Endothelial cell (in vitro differentiated cells): ENCODE data around the gene DOCK1. TPM values are rescaled to one million over a fixed set of nuclear protein-coding genes. Genes with fewer than 3 reads are reported as not detected.

Experiments used
- DNase-seq: peaks from one replicate; pipeline ENCODE4 v3.0.0; 2021; ENCODE audit warnings: low spot score
- H3K27ac Mint-ChIP-seq: one replicate; pipeline ENCODE4 v1.8.0; 2021; ENCODE audit warnings: mixed read lengths, inconsistent platforms; ENCODE audit not compliant: unreplicated experiment
- H3K27me3 Mint-ChIP-seq: one replicate; pipeline ENCODE4 v1.8.0; 2021; ENCODE audit warnings: mild to moderate bottlenecking, moderate library complexity, mixed read lengths, inconsistent platforms; ENCODE audit not compliant: unreplicated experiment
- H3K36me3 Mint-ChIP-seq: one replicate; pipeline ENCODE4 v1.8.0; 2021; ENCODE audit warnings: mild to moderate bottlenecking, low read depth, mixed read lengths, inconsistent platforms; ENCODE audit not compliant: unreplicated experiment
- H3K4me1 Mint-ChIP-seq: one replicate; pipeline ENCODE4 v1.8.0; 2021; ENCODE audit warnings: mild to moderate bottlenecking, mixed read lengths, inconsistent platforms; ENCODE audit not compliant: unreplicated experiment
- H3K4me3 Mint-ChIP-seq: one replicate; pipeline ENCODE4 v1.8.0; 2021; ENCODE audit warnings: mild to moderate bottlenecking, mixed read lengths, inconsistent platforms; ENCODE audit not compliant: unreplicated experiment
- H3K9me3 Mint-ChIP-seq: one replicate; pipeline ENCODE4 v1.8.0; 2021; ENCODE audit warnings: mixed read lengths, inconsistent platforms; ENCODE audit not compliant: unreplicated experiment
- total RNA-seq: library from RNA; stranded (reverse); fragmentation: NEBNext Ultra II Directional; extraction: Animal tissue kit (Norgen Biotek cat#: 25700); gene quantifications from one replicate; pipeline ENCODE4 v1.2.1, GENCODE V29; 2021; ENCODE audit not compliant: unreplicated experiment
- TF ChIP-seq, protein P1 (sequence below): fragments of 200-600 bp; sonication (generic); IDR thresholded peaks from one replicate; pipeline ENCODE4 v1.5.0; 2021; ENCODE audit warnings: antibody characterized with exemption; ENCODE audit not compliant: unreplicated experiment

Gene DOCK1
- total RNA-seq, 1 donor from 2014 or later, result 116 TPM

DNA sequence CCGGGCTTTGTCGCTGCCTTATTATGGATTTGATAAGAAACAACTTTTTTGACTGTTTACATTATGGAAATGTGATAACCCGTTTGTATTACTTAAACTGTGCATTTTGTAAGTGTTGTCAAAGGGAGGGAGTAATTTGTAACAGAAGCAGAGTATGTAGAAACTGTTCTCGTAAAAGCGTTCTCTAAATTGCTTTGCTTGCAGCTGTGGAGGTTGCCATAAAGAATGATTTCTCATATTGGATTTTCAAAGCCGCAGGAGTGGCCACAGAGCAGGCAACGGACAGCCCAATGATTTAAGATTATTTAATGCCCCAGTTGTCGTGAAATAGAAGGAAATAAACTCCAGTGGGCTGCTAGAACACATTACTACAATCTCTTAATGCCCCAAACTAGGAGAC, 405.2 kb downstream of the DOCK1 start:
- DNase-seq, result no peak
- Mint-ChIP-seq H3K36me3 (peaks cover 18% of the 10 kb centered on the region), H3K4me3 (no peak overlapping the region), H3K4me1 (peaks cover 30% of the 10 kb centered on the region), H3K9me3 (no peaks in the 10 kb centered on the region), H3K27me3 (peaks cover 3% of the 10 kb centered on the region), H3K27ac (no peak overlapping the region)
- TF ChIP-seq, protein P1, sequence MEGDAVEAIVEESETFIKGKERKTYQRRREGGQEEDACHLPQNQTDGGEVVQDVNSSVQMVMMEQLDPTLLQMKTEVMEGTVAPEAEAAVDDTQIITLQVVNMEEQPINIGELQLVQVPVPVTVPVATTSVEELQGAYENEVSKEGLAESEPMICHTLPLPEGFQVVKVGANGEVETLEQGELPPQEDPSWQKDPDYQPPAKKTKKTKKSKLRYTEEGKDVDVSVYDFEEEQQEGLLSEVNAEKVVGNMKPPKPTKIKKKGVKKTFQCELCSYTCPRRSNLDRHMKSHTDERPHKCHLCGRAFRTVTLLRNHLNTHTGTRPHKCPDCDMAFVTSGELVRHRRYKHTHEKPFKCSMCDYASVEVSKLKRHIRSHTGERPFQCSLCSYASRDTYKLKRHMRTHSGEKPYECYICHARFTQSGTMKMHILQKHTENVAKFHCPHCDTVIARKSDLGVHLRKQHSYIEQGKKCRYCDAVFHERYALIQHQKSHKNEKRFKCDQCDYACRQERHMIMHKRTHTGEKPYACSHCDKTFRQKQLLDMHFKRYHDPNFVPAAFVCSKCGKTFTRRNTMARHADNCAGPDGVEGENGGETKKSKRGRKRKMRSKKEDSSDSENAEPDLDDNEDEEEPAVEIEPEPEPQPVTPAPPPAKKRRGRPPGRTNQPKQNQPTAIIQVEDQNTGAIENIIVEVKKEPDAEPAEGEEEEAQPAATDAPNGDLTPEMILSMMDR, result no peak

DNA sequence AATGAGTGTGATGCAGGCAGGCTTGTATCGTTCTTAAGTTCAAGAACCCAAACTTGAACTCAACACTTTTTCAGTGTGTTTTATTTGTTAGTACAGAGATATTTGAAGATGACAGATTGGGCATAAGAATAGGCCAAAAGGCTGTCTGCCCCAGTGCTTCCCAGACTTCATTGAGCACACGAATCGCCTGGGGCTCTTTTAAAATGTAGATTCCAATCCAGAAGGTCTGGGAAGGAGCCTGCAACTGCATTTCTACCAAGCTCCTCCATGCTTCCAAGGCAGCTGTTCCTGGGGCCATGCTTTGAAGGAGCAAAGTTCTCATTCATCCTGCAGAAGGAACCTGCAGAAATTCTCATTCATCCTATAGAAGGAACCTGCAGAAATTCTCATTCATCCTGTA, 405.7 kb downstream of the DOCK1 start:
- H3K27me3 Mint-ChIP-seq, result peaks cover 3% of the 10 kb centered on the region
- TF ChIP-seq, protein P1, result no peak
- no peak for DNase-seq
- H3K36me3 Mint-ChIP-seq, result peaks cover 18% of the 10 kb centered on the region
- peaks cover 30% of the 10 kb centered on the region for H3K4me1 Mint-ChIP-seq
- H3K4me3 Mint-ChIP-seq, result no peak overlapping the region
- no peak overlapping the region for H3K27ac Mint-ChIP-seq
- H3K9me3 Mint-ChIP-seq, result no peaks in the 10 kb centered on the region

DNA sequence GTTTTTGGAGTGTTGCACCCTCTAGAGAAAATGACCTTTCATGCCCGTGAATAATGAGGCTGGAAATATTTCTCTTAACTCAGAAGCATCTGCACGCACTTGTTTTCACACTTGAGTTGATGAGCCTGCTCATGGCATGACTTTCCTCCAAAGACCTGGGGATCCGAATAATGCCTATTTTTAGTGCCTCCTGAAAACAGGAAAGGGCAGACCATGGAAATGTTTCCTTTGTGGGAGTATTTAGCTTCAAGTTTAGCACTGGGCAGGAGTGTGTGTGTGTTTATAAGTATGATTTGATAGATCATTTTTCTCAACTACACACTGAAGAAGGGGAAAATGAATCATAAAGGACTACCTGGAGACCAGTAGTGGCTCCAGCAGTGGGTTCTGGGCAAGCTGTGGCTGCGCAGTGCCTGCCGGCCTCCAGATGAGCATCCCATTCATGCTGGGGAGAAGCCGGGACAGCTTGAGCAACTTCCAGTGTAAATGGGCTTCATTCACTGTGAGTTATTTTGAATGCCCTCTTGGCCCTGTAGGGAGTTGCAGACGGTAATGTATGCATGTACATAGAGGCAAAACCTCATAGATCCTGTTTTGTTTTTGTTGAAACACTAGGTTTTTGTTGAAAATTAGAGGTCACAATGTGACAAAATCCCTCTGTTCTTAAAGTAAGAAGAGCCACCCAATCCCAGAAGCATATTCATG, 408.9 kb downstream of the DOCK1 start:
- H3K9me3 Mint-ChIP-seq, result no peaks in the 10 kb centered on the region
- peaks cover 1% of the 10 kb centered on the region for H3K27me3 Mint-ChIP-seq
- H3K36me3 Mint-ChIP-seq, result peaks cover 8% of the 10 kb centered on the region
- H3K27ac Mint-ChIP-seq, result peak overlapping the region; percentile 33
- TF ChIP-seq, protein P1, result no peak
- DNase-seq, result no peak
- peak overlapping the region; percentile 62 for H3K4me3 Mint-ChIP-seq
- peaks cover 23% of the 10 kb centered on the region for H3K4me1 Mint-ChIP-seq

DNA sequence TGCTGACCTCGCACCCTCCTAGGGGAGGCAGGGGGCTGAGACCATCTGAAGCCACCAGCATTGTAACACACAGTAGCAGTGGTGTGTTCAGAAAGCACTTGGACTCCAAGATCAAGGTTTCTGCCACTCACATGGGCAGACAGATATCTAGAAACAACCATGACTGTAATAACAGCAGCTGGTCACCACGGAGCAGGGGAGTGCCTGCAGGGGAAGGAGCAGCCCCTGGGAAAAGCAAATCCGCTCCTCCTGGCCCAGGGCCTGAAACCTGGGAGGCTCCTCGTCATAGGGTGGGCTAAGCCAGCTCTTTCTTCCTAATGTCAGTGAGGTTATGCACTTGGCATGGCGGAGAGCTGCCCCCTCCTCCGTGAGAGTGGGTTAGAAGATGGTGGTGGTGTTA, 409.6 kb downstream of the DOCK1 start:
- peaks cover 1% of the 10 kb centered on the region for H3K27me3 Mint-ChIP-seq
- H3K4me1 Mint-ChIP-seq, result peaks cover 23% of the 10 kb centered on the region
- TF ChIP-seq, protein P1, result no peak
- H3K36me3 Mint-ChIP-seq, result peaks cover 8% of the 10 kb centered on the region
- DNase-seq, result no peak
- no peaks in the 10 kb centered on the region for H3K9me3 Mint-ChIP-seq
- no peak overlapping the region for H3K27ac Mint-ChIP-seq
- H3K4me3 Mint-ChIP-seq, result no peak overlapping the region

DNA sequence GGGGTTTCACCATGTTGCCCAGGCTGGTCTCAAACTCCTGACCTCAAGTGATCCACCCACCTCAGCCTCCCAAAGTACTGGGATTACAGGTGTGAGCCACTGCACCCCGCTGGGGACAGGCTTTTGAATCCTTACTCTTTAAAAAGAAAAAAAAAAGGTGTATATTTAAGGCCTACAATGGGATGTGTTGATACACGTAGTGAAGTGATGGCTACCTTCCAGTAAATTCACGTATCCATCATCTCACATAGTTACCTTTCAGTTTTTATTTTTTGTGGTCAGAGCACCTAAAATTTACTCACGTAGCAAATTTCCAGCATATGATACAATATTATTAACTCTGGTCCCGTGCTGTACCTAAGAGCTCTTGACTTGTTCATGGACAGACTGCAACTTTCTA, 410.7 kb downstream of the DOCK1 start:
- DNase-seq, result no peak
- H3K36me3 Mint-ChIP-seq, result peaks cover 12% of the 10 kb centered on the region
- H3K27ac Mint-ChIP-seq, result no peak overlapping the region
- TF ChIP-seq, protein P1, result no peak
- no peaks in the 10 kb centered on the region for H3K9me3 Mint-ChIP-seq
- peaks cover 6% of the 10 kb centered on the region for H3K27me3 Mint-ChIP-seq
- H3K4me1 Mint-ChIP-seq, result peaks cover 23% of the 10 kb centered on the region
- no peak overlapping the region for H3K4me3 Mint-ChIP-seq
